HCT116 (cell line): ENCODE measurements around the gene SLC6A3. TPM values are rescaled to one million over a fixed set of nuclear protein-coding genes. Genes with fewer than 3 reads are reported as not detected.

Experiments used
- ATAC-seq: fragments of 200-7000 bp; cut with Tn5 transposase; 2 replicates; pipeline ENCODE4 v1.9.1; 2020; ENCODE audit warnings: mild to moderate bottlenecking, moderate library complexity
- BruUV-seq: library from RNA; stranded (reverse); fragments of 400-500 nt; replicated peaks from 2 replicates; lab custom pipeline; 2021; lab: Mats Ljungman, UMichigan
- CTCF ChIA-PET: fragments of 300-600 bp; sonication (Branson Sonifier 250); formaldehyde crosslinking; loops from one replicate; lab custom pipeline; 2021; ENCODE audit warnings: antibody characterized with exemption; lab: Charles Lee
- POLR2A ChIA-PET: fragments of 300-600, 350-600 bp; sonication (Branson Sonifier 250); formaldehyde crosslinking; loops from one replicate; lab custom pipeline; 2021; ENCODE audit warnings: antibody characterized with exemption; lab: Charles Lee
- RAD21 ChIA-PET, 2 experiments: fragments of 300-600 bp; sonication (Branson Sonifier 250); formaldehyde crosslinking; loops; one replicate each; lab custom pipeline; 2023; ENCODE audit warnings: low total read pairs in 2 of 2; ENCODE audit not compliant: uncharacterized antibody in 2 of 2, unreplicated experiment in 2 of 2, low non-redundant PET in 1 of 2; lab: Charles Lee
- DNase-seq: peaks from one replicate; pipeline ENCODE4 v3.0.0-alpha.2; 2010; ENCODE audit warnings: low read depth, low spot score
- H2AFZ ChIP-seq: fragments of 200-600 bp; shearing (Covaris generic), sonication (generic); 2 replicates; pipeline ENCODE4 v1.6.1; 2017; ENCODE audit warnings: low read depth, mixed run types, mixed read lengths, antibody characterized with exemption, low read length; ENCODE audit not compliant: poor library complexity, severe bottlenecking
- H3K27ac ChIP-seq: 2 replicates; pipeline ENCODE4 v1.5.1; 2012; ENCODE audit warnings: low read depth, low read length
- H3K27me3 ChIP-seq: fragments of 200-600 bp; sonication (generic); 2 replicates; pipeline ENCODE4 v1.6.1; 2016; ENCODE audit warnings: mixed run types, low read length, mixed read lengths; ENCODE audit not compliant: insufficient read depth
- H3K36me3 ChIP-seq, 2 experiments: fragments of 200-500 bp in 1 of 2; fragments of 200-600 bp in 1 of 2; sonication (Bioruptor generic) in 1 of 2; sonication (generic) in 1 of 2; 2 replicates each; pipeline versions ENCODE4 v1.5.1 to v1.6.1; 2014 to 2016; ENCODE audit warnings: low read length in 2 of 2, inconsistent platforms in 1 of 2, mixed read lengths in 1 of 2, mixed run types in 1 of 2; ENCODE audit not compliant: insufficient read depth in 2 of 2, control insufficient read depth in 1 of 2
- H3K4me1 ChIP-seq, 2 experiments: fragments of 200-600 bp in 1 of 2; sonication (generic) in 1 of 2; 2 replicates each; pipeline versions ENCODE4 v1.5.1 to v1.6.1; 2012 to 2017; ENCODE audit warnings: low read length in 2 of 2, inconsistent platforms in 1 of 2, mild to moderate bottlenecking in 1 of 2, mixed read lengths in 1 of 2, mixed run types in 1 of 2, moderate library complexity in 1 of 2; ENCODE audit not compliant: insufficient read depth in 2 of 2, control insufficient read depth in 1 of 2
- H3K4me2 ChIP-seq: fragments of 200-600 bp; sonication (generic); 2 replicates; pipeline ENCODE4 v1.6.1; 2017; ENCODE audit warnings: mixed run types, low read length, mixed read lengths
- H3K4me3 ChIP-seq, 2 experiments: fragments of 200-600 bp in 1 of 2; sonication (generic) in 1 of 2; replicated peaks in 1 of 2; 2 replicates each; pipeline ENCODE4 v1.5.1; 2011 to 2016; ENCODE audit warnings: low read length in 2 of 2, control low read depth in 1 of 2, low read depth in 1 of 2, mild to moderate bottlenecking in 1 of 2, mixed read lengths in 1 of 2, mixed run types in 1 of 2
- H3K79me2 ChIP-seq: fragments of 200-600 bp; sonication (generic); 2 replicates; pipeline ENCODE4 v1.6.1; 2017; ENCODE audit warnings: mild to moderate bottlenecking, mixed run types, low read length, moderate library complexity, mixed read lengths; ENCODE audit not compliant: insufficient read depth
- H3K9ac ChIP-seq: fragments of 200-600 bp; sonication (generic); 2 replicates; pipeline ENCODE4 v1.6.1; 2016; ENCODE audit warnings: low read length, mixed read lengths
- H3K9me2 ChIP-seq: fragments of 200-600 bp; sonication (generic), shearing (Covaris generic); 2 replicates; pipeline ENCODE4 v1.6.1; 2017; ENCODE audit warnings: mixed run types, mild to moderate bottlenecking, moderate library complexity; ENCODE audit not compliant: insufficient read depth
- H3K9me3 ChIP-seq, 2 experiments: fragments of 200-500 bp in 1 of 2; fragments of 200-600 bp in 1 of 2; sonication (Bioruptor generic) in 1 of 2; sonication (generic) in 1 of 2; 2 replicates each; pipeline ENCODE4 v1.6.1; 2014 to 2017; ENCODE audit warnings: low read length in 2 of 2, mixed read lengths in 2 of 2, inconsistent platforms in 1 of 2, low read depth in 1 of 2, mild to moderate bottlenecking in 1 of 2, mixed run types in 1 of 2, moderate library complexity in 1 of 2; ENCODE audit not compliant: control insufficient read depth in 1 of 2, insufficient read depth in 1 of 2
- H4K20me1 ChIP-seq: fragments of 200-600 bp; sonication (generic), shearing (Covaris generic); 2 replicates; pipeline ENCODE4 v1.6.1; 2017; ENCODE audit warnings: mixed run types, mild to moderate bottlenecking, moderate library complexity; ENCODE audit not compliant: insufficient read depth
- CBX3 ChIP-seq: IDR thresholded peaks from 2 replicates; pipeline ENCODE4 v1.6.1; 2012; ENCODE audit warnings: low read depth
- EZH2 ChIP-seq: fragments of 200-600 bp; sonication (generic); IDR thresholded peaks from 2 replicates; pipeline ENCODE4 v1.6.1; 2017; ENCODE audit warnings: antibody characterized with exemption, mixed run types
- EZH2phosphoT487 ChIP-seq: fragments of 200-600 bp; IDR thresholded peaks from 2 replicates; pipeline ENCODE4 v1.6.1; 2018; ENCODE audit warnings: antibody characterized with exemption, borderline replicate concordance
- JUND ChIP-seq: IDR thresholded peaks from 2 replicates; pipeline ENCODE4 v1.6.1; 2012
- POLR2A ChIP-seq: IDR thresholded peaks from 2 replicates; pipeline ENCODE4 v1.7.0; 2011; ENCODE audit warnings: borderline replicate concordance; ENCODE audit not compliant: insufficient read depth, insufficient read length; ENCODE audit errors: extremely low read depth
- POLR2AphosphoS5 ChIP-seq: IDR thresholded peaks from 2 replicates; pipeline ENCODE4 v1.6.1; 2011; ENCODE audit warnings: mild to moderate bottlenecking, low read depth, low read length, moderate library complexity
- SIN3A ChIP-seq: IDR thresholded peaks from 2 replicates; pipeline ENCODE4 v1.6.1; 2012; ENCODE audit warnings: low read depth
- SRF ChIP-seq: IDR thresholded peaks from 2 replicates; pipeline ENCODE4 v1.6.1; 2012; ENCODE audit warnings: low read depth
- YY1 ChIP-seq: IDR thresholded peaks from 2 replicates; pipeline ENCODE4 v1.6.1; 2011; ENCODE audit warnings: low read length, low read depth, moderate library complexity, mild to moderate bottlenecking; ENCODE audit not compliant: insufficient replicate concordance; ENCODE audit errors: extremely low read depth
- ZFX ChIP-seq: fragments of 450-650 bp; IDR thresholded peaks from 2 replicates; pipeline ENCODE4 v1.6.1; 2017
- intact Hi-C: fragments of 100-400 bp; cut with micrococcal nuclease; formaldehyde crosslinking; loops from 2 replicates; pipeline ENCODE4 v1.10.0; 2022
- total RNA-seq: library from RNA; stranded (reverse); gene quantifications from one replicate; pipeline ENCODE4 v1.2.1, GENCODE V29; 2021; ENCODE audit not compliant: unreplicated experiment
- TF ChIP-seq, protein P1 (sequence below): IDR thresholded peaks from 2 replicates; pipeline ENCODE4 v1.6.1; 2012
- TF ChIP-seq, protein P2 (sequence below): IDR thresholded peaks from 2 replicates; pipeline ENCODE4 v1.6.1; 2011; ENCODE audit warnings: mild to moderate bottlenecking, low read length, moderate library complexity; ENCODE audit not compliant: insufficient replicate concordance; ENCODE audit errors: extremely low read depth
- TF ChIP-seq, protein P3 (sequence below): IDR thresholded peaks from 2 replicates; pipeline ENCODE4 v1.6.1; 2012

SLC6A3 gene
- total RNA-seq, 1 experiment from 2014 or later: not detected

DNA sequence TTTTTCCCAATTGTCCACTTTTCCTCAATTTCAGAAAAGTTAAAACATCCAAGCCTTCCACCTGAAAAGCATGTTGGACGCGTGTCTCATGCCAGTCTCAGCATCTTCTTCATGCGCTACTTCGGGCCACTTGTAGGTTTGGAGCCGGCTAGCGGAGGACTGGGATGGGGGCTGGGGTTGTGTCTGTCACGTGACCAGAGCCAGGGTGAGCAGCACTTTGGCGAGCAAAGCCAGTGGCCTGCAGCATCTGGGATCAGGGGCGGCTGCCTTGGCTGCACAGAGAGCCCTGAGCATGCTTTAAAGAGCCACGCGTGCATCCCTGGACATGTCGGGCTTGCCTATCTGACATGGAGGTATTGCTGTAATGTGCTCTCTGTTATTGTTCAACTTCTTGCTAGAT lies 41.2 kb downstream of the SLC6A3 start:
- Histone ChIP-seq H3K9ac (no peak overlapping the region), H3K27me3 (peaks cover 12% of the 10 kb centered on the region), H3K4me3 (no peak overlapping the region), H3K9me3 (no peaks in the 10 kb centered on the region), H3K4me2 (no peak overlapping the region)
- ATAC-seq: no peak
- no peak for TF ChIP-seq SIN3A
- TF ChIP-seq SRF: no peak
- TF ChIP-seq POLR2AphosphoS5: no peak
- TF ChIP-seq EZH2phosphoT487: no peak
- no peak for TF ChIP-seq EZH2
- TF ChIP-seq, all 23 proteins: peak for 0
- DNase-seq: no peak
- Histone ChIP-seq H2AFZ (no peak overlapping the region), H3K9me2 (no peaks in the 10 kb centered on the region), H3K27ac (no peak overlapping the region), H3K36me3 (no peaks in the 10 kb centered on the region), H3K4me1 (peaks cover 0 to 8% of the 10 kb centered on the region in 2 experiments; a peak in 1 of 4 replicates), H3K79me2 (no peaks in the 10 kb centered on the region), H4K20me1 (no peaks in the 10 kb centered on the region)
- ChIA-PET POLR2A (no interaction called here), CTCF (no interaction called here), RAD21 (no interaction called here)
- intact Hi-C loops: no loop called here
- no TSS peak for BruUV-seq

- no peak overlapping the region for H3K4me2 ChIP-seq
- no peak for ATAC-seq
- POLR2A ChIA-PET: no interaction called here
- H4K20me1 ChIP-seq: no peaks in the 10 kb centered on the region
- no peaks in the 10 kb centered on the region for H3K9me3 ChIP-seq
- no peaks in the 10 kb centered on the region for H3K36me3 ChIP-seq
- H3K4me1 ChIP-seq: no peaks in the 10 kb centered on the region
- no peak overlapping the region for H3K27ac ChIP-seq
- no peak for TF ChIP-seq POLR2A
- TF ChIP-seq, protein P1, sequence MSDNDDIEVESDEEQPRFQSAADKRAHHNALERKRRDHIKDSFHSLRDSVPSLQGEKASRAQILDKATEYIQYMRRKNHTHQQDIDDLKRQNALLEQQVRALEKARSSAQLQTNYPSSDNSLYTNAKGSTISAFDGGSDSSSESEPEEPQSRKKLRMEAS: no peak
- TF ChIP-seq ZFX: no peak
- no peak for TF ChIP-seq JUND
- no peak for TF ChIP-seq YY1
- no peak for TF ChIP-seq CBX3
- TF ChIP-seq SRF: no peak
- TF ChIP-seq, protein P2, sequence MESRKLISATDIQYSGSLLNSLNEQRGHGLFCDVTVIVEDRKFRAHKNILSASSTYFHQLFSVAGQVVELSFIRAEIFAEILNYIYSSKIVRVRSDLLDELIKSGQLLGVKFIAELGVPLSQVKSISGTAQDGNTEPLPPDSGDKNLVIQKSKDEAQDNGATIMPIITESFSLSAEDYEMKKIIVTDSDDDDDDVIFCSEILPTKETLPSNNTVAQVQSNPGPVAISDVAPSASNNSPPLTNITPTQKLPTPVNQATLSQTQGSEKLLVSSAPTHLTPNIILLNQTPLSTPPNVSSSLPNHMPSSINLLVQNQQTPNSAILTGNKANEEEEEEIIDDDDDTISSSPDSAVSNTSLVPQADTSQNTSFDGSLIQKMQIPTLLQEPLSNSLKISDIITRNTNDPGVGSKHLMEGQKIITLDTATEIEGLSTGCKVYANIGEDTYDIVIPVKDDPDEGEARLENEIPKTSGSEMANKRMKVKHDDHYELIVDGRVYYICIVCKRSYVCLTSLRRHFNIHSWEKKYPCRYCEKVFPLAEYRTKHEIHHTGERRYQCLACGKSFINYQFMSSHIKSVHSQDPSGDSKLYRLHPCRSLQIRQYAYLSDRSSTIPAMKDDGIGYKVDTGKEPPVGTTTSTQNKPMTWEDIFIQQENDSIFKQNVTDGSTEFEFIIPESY: no peak
- TF ChIP-seq, protein P3, sequence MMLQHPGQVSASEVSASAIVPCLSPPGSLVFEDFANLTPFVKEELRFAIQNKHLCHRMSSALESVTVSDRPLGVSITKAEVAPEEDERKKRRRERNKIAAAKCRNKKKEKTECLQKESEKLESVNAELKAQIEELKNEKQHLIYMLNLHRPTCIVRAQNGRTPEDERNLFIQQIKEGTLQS: no peak
- no peaks in the 10 kb centered on the region for H3K79me2 ChIP-seq
- BruUV-seq: no TSS peak
- peaks cover 20% of the 10 kb centered on the region for H3K27me3 ChIP-seq
- H3K9ac ChIP-seq: no peak overlapping the region
- H2AFZ ChIP-seq: no peak overlapping the region
- RAD21 ChIA-PET: no interaction called here
- intact Hi-C loops: no loop called here
- H3K9me2 ChIP-seq: no peaks in the 10 kb centered on the region
- CTCF ChIA-PET: no interaction called here
- no peak overlapping the region for H3K4me3 ChIP-seq
- DNase-seq: no peak
Observed at GRCh38 chr5:1402611-1403255, 42.5 kb downstream of the SLC6A3 start.
